Measurements from ENCODE around the gene PPP6R2.

Gene PPP6R2

DNA sequence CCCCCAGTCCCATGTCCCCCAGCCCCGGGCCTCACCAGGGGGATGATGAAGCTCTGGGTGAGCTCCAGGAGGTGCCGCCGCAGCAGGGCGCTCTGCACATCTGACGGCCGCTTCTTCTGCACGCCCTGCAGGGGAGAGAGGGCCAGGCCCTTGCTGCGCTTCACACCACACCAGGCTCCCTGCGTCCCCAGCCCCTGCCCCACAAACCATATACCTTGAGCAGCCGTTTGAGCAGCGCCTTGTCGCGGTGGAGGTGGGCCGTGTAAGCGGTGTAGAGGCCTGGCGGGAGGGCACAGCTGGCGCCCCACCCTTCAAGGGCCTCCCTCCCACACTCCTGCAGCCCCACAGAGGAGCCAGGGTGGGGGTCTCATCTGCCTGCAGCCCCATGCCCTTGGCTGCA lies 29.5 kb upstream of the PPP6R2 start:
- H3K36me3 ChIP-seq (ENCODE audit: insufficient read depth, low read length): no peaks in the 10 kb centered on the region
- no peaks in the 10 kb centered on the region for H3K27me3 ChIP-seq (ENCODE audit: insufficient read depth, low read length)
- H3K4me3 ChIP-seq (ENCODE audit: low read length): no peak overlapping the region
- peaks cover 5% of the 10 kb centered on the region for H3K4me1 ChIP-seq (ENCODE audit: insufficient read depth, low read length)
- H3K27ac ChIP-seq (ENCODE audit: low read depth, low read length): no peak overlapping the region
- H3K9me3 ChIP-seq (ENCODE audit: insufficient read depth, low read depth, low read length): no peaks in the 10 kb centered on the region
- 87% methylated on average over 16 of the region's 17 CpGs for WGBS
- no peak overlapping the region for H3K9ac ChIP-seq (ENCODE audit: low read depth, low read length)

DNA sequence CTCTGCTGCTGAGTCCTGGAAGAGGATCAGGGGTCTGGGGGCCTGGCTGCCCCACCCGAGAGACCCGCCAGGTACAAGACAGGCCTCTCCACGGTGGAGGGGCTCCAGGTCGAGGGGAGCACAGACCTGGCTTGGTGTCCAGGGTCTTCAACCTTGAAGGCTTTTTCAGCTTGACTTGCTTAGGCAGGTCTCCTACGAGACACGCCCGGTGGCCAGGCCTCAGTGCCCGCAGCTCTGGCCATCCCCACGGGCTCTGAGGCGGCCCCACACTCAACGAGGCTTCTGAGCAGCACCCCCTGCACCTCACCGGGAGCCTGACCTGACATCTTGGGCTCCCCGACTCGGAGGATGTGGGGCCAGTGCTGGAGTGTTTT lies 29.1 kb upstream of the PPP6R2 start:
- Histone ChIP-seq H3K9ac (ENCODE audit: low read depth, low read length) (no peak overlapping the region), H3K36me3 (ENCODE audit: insufficient read depth, low read length) (no peaks in the 10 kb centered on the region), H3K4me1 (ENCODE audit: insufficient read depth, low read length) (peaks cover under 1% of the 10 kb centered on the region; the same call in 1 of the 2 replicates), H3K27ac (ENCODE audit: low read depth, low read length) (no peak overlapping the region), H3K4me3 (ENCODE audit: low read length) (no peak overlapping the region), H3K9me3 (ENCODE audit: insufficient read depth, low read depth, low read length) (no peaks in the 10 kb centered on the region), H3K27me3 (ENCODE audit: insufficient read depth, low read length) (no peaks in the 10 kb centered on the region)
- WGBS: 86% methylated on average over 14 of the region's 14 CpGs

DNA sequence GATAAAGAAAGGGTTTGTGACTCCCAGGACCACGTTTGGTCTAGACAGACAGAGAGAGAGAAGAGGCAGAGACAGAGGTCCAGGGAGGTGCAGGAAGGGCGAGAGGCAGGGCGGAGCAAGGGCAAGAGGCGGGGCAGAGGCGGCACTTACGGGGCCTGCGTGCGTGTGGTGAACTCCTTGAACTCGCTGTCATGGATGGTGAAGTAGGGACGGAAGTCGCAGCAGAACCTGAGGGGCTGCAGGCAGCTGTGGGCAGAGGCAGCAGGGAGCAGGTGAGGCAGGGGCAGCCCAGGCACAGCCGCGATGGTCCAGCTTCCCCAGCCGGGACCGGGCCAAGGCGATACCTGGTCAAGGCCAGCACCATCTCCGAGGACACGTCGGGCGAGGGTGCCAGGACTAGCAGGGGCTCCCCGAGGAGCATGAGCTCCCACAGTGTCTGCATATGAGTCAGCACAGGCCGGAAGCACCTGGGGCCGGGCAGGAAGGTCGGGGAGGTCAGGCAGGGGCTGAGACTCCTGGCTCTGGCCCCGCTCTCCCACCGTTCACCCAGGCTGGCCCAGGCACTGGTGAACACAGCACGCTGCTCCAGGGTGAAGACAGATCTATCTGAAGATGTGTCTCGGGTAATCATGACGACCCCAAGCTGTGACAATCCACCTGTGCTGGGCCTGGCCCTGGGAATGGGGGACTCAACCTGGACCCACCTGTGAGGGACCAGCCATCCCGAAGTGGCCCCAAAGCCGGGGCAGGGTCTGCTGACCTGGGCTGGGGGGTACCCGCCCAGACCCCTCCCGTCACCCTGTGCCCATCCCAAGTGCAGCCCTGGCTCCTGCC lies 28.5 kb upstream of the PPP6R2 start:
- Histone ChIP-seq H3K27me3 (ENCODE audit: insufficient read depth, low read length) (no peaks in the 10 kb centered on the region), H3K36me3 (ENCODE audit: insufficient read depth, low read length) (no peaks in the 10 kb centered on the region), H3K4me3 (ENCODE audit: low read length) (no peak overlapping the region), H3K9me3 (ENCODE audit: insufficient read depth, low read depth, low read length) (no peaks in the 10 kb centered on the region), H3K9ac (ENCODE audit: low read depth, low read length) (no peak overlapping the region), H3K27ac (ENCODE audit: low read depth, low read length) (no peak overlapping the region), H3K4me1 (ENCODE audit: insufficient read depth, low read length) (no peaks in the 10 kb centered on the region; the same call in 1 of the 2 replicates)
- WGBS: 60% methylated on average over 33 of the region's 33 CpGs

DNA sequence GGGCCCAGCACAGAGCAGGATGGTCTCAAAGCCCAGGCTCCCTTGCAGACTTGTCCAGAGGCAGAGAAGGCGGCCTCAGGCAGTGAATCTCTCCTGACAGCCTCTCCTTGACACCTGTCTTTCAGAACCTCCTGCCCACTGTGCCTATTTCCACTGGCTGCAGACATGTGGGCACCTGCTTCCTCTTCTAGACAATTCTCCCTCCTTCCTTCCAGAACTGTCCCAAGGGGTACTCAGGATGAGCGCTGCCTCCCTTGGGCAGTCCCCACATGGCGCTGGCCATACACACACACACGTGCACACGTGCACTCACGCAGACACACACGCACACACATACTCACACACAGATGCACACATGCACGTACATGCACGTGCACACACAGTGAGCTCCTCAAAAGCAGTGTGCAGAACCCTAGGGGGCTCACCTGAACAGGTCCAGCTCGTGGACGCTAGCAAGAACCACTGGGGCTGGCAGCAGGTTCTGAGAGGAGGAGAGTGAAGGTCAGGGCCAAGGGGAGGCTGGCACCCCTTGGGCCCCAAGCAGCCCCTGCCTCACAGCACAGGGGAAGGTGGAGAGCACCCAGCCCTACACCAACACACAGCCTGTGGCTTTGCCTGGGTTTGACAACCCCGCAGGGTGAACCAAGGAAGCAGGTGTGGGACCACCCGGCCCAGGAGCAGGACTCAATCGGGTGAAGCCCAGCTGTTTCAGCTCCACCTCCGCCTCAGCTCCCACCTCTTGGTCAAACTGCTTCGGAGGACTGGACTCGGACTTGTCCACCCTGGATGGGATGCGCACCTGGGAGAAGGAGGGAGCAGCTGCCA lies 27.6 kb upstream of the PPP6R2 start:
- Histone ChIP-seq H3K4me3 (ENCODE audit: low read length) (no peak overlapping the region), H3K27me3 (ENCODE audit: insufficient read depth, low read length) (no peaks in the 10 kb centered on the region), H3K9me3 (ENCODE audit: insufficient read depth, low read depth, low read length) (no peaks in the 10 kb centered on the region), H3K9ac (ENCODE audit: low read depth, low read length) (no peak overlapping the region), H3K36me3 (ENCODE audit: insufficient read depth, low read length) (no peaks in the 10 kb centered on the region), H3K27ac (ENCODE audit: low read depth, low read length) (no peak overlapping the region), H3K4me1 (ENCODE audit: insufficient read depth, low read length) (no peaks in the 10 kb centered on the region; the same call in 1 of the 2 replicates)
- WGBS: 92% methylated on average over 18 of the region's 18 CpGs

DNA sequence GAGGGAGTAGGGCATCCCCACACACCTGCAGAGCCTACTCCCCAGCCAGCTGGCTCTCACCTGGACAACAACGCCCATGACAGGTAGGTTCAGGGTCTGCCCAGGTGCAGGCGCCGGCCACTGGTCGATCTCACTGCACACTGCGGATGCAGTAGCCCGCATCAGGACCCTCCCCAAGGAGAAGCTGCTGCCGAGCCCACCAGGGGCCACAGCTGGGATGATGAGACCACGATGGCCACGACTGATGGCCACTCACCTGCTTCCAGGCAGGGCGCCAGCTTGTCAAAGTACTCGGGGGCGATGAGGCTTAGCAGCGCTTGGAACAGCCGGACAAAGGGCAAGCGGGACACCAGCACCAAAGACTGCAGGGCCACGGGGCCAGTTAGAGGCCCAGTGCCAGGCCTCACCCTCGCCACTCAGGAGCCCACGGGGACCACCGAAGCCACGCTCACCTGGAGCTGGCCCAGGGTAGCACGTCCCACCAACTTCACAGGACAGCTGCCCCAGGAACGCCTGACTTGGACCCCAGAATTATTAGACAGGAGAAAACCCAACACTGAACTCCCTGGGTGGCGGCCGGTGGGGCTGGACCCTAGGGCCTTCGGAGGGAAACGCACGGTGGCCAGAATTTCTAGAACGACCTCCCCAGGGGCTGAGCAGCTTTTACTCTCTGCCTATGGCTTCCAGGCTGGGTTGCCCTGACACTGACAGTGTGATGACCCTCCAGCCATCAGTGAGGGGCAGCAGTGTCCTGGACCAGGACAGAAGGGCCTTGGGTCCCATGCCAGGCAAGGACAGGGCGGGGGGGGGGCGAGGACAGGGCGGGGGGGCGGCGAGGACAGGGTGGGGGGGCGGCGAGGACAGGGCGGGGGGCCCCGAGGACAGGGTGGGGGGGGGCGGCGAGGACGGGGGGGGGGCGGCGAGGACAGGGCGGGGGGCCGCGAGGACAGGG lies 26.7 kb upstream of the PPP6R2 start:
- H3K27ac ChIP-seq (ENCODE audit: low read depth, low read length): no peak overlapping the region
- no peaks in the 10 kb centered on the region for H3K9me3 ChIP-seq (ENCODE audit: insufficient read depth, low read depth, low read length)
- WGBS: 92% methylated on average over 28 of the region's 45 CpGs
- no peaks in the 10 kb centered on the region for H3K36me3 ChIP-seq (ENCODE audit: insufficient read depth, low read length)
- no peak overlapping the region for H3K9ac ChIP-seq (ENCODE audit: low read depth, low read length)
- H3K27me3 ChIP-seq (ENCODE audit: insufficient read depth, low read length): no peaks in the 10 kb centered on the region
- H3K4me3 ChIP-seq (ENCODE audit: low read length): no peak overlapping the region
- no peaks in the 10 kb centered on the region; the same call in 1 of the 2 replicates for H3K4me1 ChIP-seq (ENCODE audit: insufficient read depth, low read length)

DNA sequence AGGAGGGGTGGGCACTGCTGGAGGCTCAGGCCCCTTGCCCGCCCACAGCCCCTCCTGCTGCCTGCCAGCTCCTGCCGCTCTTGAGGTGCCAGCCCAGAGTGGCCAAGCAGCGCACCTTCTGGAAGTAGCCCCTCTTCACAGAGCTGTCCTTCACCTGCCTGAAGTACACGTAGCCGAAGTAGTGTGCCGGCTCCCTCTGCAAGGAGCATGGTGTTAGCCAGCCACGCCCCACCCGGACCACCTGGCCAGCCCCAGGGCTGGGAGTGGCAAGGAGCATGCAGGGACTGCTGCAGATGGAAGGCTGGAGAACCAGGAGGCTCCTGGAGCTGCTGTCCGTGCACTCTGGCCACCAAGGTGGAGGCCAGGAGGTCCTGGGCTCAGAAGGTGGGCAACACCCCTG lies 25.9 kb upstream of the PPP6R2 start:
- Histone ChIP-seq H3K4me3 (ENCODE audit: low read length) (no peak overlapping the region), H3K9ac (ENCODE audit: low read depth, low read length) (no peak overlapping the region), H3K27ac (ENCODE audit: low read depth, low read length) (no peak overlapping the region), H3K27me3 (ENCODE audit: insufficient read depth, low read length) (no peaks in the 10 kb centered on the region), H3K9me3 (ENCODE audit: insufficient read depth, low read depth, low read length) (no peaks in the 10 kb centered on the region), H3K4me1 (ENCODE audit: insufficient read depth, low read length) (no peaks in the 10 kb centered on the region; the same call in 1 of the 2 replicates), H3K36me3 (ENCODE audit: insufficient read depth, low read length) (no peaks in the 10 kb centered on the region)
- 93% methylated on average over 9 of the region's 9 CpGs for WGBS

DNA sequence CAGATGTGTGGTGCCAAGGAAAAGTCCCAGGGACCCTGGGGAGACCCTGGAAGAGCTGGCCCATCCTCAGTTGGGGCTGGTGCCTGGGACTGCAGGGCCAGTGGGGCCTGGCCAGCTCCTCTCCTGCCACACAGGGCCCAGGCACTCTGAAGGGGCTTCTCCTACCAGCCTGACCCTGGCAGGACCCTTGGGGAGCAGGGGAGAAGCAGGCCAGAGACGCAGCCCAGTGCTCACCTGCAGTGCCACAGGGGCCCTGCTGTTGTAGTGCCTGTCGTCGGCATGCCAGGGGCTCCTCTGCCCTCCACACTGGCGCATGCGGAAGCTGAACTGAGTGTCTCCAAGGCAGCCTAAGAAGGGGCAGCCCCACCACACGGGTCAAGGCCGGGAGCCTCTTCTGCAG lies 25.5 kb upstream of the PPP6R2 start:
- H3K27ac ChIP-seq (ENCODE audit: low read depth, low read length): no peak overlapping the region

DNA sequence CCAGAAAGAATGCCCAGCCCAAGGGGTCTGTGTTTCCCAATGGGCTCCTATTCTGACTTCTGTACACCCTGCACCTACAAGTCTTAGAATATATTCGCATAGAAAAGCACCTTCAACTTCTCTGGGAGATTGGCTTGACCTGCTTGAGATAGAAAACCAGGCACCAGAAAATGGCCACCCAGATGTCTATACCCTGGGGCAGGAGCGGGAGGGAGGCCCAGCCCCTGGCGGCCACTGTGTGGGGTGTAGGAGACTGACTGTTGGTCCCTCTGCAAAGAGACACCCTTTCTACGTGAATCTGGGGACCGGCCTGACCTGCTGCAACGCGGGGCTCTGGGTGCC lies 24.8 kb upstream of the PPP6R2 start:
- Histone ChIP-seq H3K27ac (ENCODE audit: low read depth, low read length) (no peak overlapping the region), H3K4me3 (ENCODE audit: low read length) (no peak overlapping the region), H3K27me3 (ENCODE audit: insufficient read depth, low read length) (no peaks in the 10 kb centered on the region), H3K4me1 (ENCODE audit: insufficient read depth, low read length) (no peaks in the 10 kb centered on the region; the same call in 1 of the 2 replicates), H3K9ac (ENCODE audit: low read depth, low read length) (no peak overlapping the region), H3K36me3 (ENCODE audit: insufficient read depth, low read length) (no peaks in the 10 kb centered on the region), H3K9me3 (ENCODE audit: insufficient read depth, low read depth, low read length) (no peaks in the 10 kb centered on the region)
- 92% methylated on average over 7 of the region's 7 CpGs for WGBS

More for the DNA sequence above, 25.5 kb upstream of the PPP6R2 start:
- Histone ChIP-seq H3K9ac (ENCODE audit: low read depth, low read length) (no peak overlapping the region), H3K4me1 (ENCODE audit: insufficient read depth, low read length) (no peaks in the 10 kb centered on the region; the same call in 1 of the 2 replicates), H3K9me3 (ENCODE audit: insufficient read depth, low read depth, low read length) (no peaks in the 10 kb centered on the region), H3K36me3 (ENCODE audit: insufficient read depth, low read length) (no peaks in the 10 kb centered on the region), H3K27me3 (ENCODE audit: insufficient read depth, low read length) (no peaks in the 10 kb centered on the region), H3K4me3 (ENCODE audit: low read length) (no peak overlapping the region)
- 89% methylated on average over 7 of the region's 7 CpGs for WGBS

DNA sequence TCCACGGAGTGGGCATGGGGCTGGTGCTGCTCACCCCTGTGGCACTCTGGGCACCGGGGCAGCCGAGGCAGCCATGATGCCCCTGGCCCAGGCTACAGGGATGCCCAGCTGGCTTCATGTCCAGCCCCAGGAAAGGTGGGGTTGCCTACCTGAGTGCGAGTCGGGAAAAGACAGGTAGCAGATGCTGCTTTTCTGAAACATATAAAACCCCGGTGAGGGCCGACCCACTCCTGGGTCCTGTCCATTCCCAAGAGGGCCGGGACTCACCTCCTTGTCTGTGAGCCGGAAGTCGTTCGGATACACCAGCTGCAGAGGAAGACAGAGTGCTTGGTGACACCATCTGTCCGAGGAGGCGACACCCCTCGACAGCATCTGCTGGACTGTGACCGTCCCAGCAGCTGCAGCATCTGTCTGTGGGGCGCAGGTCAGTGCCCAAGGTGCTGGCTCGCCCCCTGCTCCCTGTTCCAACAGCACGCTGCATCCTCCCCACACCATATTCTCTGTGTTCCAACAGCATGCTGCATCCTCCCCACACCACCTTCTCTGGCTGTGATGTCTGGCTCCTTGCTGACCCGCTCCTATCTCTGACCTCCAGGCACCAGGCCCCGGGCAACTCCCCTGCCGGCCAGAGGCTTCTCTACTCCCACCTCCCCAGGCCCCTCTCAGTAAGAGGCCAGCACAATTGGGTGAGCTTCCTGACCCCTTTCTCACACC lies 24.3 kb upstream of the PPP6R2 start:
- H3K4me1 ChIP-seq (ENCODE audit: insufficient read depth, low read length): no peaks in the 10 kb centered on the region; the same call in 1 of the 2 replicates
- H3K9ac ChIP-seq (ENCODE audit: low read depth, low read length): no peak overlapping the region
- no peaks in the 10 kb centered on the region for H3K9me3 ChIP-seq (ENCODE audit: insufficient read depth, low read depth, low read length)
- WGBS: 92% methylated on average over 21 of the region's 21 CpGs
- H3K27me3 ChIP-seq (ENCODE audit: insufficient read depth, low read length): no peaks in the 10 kb centered on the region
- H3K27ac ChIP-seq (ENCODE audit: low read depth, low read length): no peak overlapping the region
- no peaks in the 10 kb centered on the region for H3K36me3 ChIP-seq (ENCODE audit: insufficient read depth, low read length)
- no peak overlapping the region for H3K4me3 ChIP-seq (ENCODE audit: low read length)

DNA sequence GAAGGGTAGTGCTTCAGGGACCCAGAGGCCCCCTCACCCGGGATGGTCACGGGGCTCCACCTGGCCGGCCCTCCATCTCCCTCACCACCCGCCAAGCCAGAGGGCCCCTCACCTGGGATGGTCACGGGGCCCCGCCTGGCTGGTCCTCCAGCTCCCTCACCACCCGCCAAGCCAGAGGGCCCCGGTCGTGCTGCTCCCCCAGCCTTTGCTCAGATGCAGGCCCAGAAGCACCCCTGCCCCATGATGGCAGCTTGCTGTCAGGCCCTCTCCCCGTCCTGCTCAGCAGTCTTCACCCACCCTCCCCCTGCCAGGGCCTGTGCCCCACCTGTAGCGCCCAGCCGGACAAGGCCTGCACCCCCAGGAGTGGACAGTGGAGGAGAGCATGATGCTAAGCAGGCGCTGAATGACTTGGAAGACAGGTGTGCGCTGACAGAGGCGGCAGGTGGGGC lies 23.6 kb upstream of the PPP6R2 start:
- Histone ChIP-seq H3K4me3 (ENCODE audit: low read length) (no peak overlapping the region), H3K4me1 (ENCODE audit: insufficient read depth, low read length) (no peaks in the 10 kb centered on the region; the same call in 1 of the 2 replicates), H3K9me3 (ENCODE audit: insufficient read depth, low read depth, low read length) (no peaks in the 10 kb centered on the region), H3K36me3 (ENCODE audit: insufficient read depth, low read length) (no peaks in the 10 kb centered on the region), H3K9ac (ENCODE audit: low read depth, low read length) (no peak overlapping the region), H3K27me3 (ENCODE audit: insufficient read depth, low read length) (no peaks in the 10 kb centered on the region), H3K27ac (ENCODE audit: low read depth, low read length) (no peak overlapping the region)
- 88% methylated on average over 15 of the region's 15 CpGs for WGBS
